Left lobe of liver (tissue), 1 donor: ENCODE measurements around the gene MAGEC1. TPM values are rescaled to one million over a fixed set of nuclear protein-coding genes. Genes with fewer than 3 reads are reported as not detected.

Source experiments
- total RNA-seq: library from RNA; stranded (reverse); gene quantifications from one replicate; pipeline ENCODE4 v1.2.1, GENCODE V29; 2021
- donor health status: DM: no; HTN: yes; CAD: no.

Gene MAGEC1
- total RNA-seq, 1 donor from 2014 or later, result not detected

Other genes with a start within 250 kb of the MAGEC1 start
- not detected for gene SPANXD, start 205.2 kb upstream of the MAGEC1 start, total RNA-seq
- not detected for gene MAGEC3, start 65.6 kb upstream of the MAGEC1 start, total RNA-seq